ENCODE results near the gene CAMTA2.

The CAMTA2 gene

GRCh38 chr17:4940555-4941318 lies 46.7 kb downstream of the CAMTA2 start:
- no peak for TF ChIP-seq CTCF (IDR thresholded peaks at IDR 0.05)
- Histone ChIP-seq H2AFZ (peak overlapping the region; percentile 81), H3K36me3 (ENCODE audit: control insufficient read depth, insufficient read depth, low read length) (no peaks in the 10 kb centered on the region), H3K27ac (peak overlapping the region; percentile 91), H3K9me3 (ENCODE audit: control insufficient read depth, low read length) (no peaks in the 10 kb centered on the region), H3K4me1 (peaks cover 22% of the 10 kb centered on the region), H3K4me2 (ENCODE audit: low read length) (peak overlapping the region; percentile 97), H3K27me3 (ENCODE audit: control insufficient read depth, insufficient read depth, low read length) (no peaks in the 10 kb centered on the region), H3K79me2 (peaks cover 20% of the 10 kb centered on the region), H3K9ac (peak overlapping the region; percentile 69), H3K4me3 (ENCODE audit: low read depth, low read length) (peak overlapping the region; percentile 91)

GRCh38 chr17:4939796-4940554 lies 47.5 kb downstream of the CAMTA2 start, which contains the start of the genes RNF167 and SLC25A11:
Gene RNF167, plus strand, starts transcription at chr17:4940268. Its CDS starts 642 bp downstream, at chr17:4940910.
Gene SLC25A11, minus strand, starts transcription at chr17:4940046. Its CDS starts 136 bp downstream, at chr17:4939910.
- H3K27me3 ChIP-seq (ENCODE audit: control insufficient read depth, insufficient read depth, low read length) = no peaks in the 10 kb centered on the region
- H3K4me2 ChIP-seq (ENCODE audit: low read length) = peak within 1 kb of the TSS; percentile 97
- H3K4me1 ChIP-seq = peaks cover 18% of the 10 kb centered on the region
- peak within 1 kb of the TSS; percentile 91 for H3K4me3 ChIP-seq (ENCODE audit: low read depth, low read length)
- peak within 1 kb of the TSS; percentile 69 for H3K9ac ChIP-seq
- peak within 1 kb of the TSS; percentile 91 for H3K27ac ChIP-seq
- peaks cover 20% of the 10 kb centered on the region for H3K79me2 ChIP-seq
- H3K9me3 ChIP-seq (ENCODE audit: control insufficient read depth, low read length) = no peaks in the 10 kb centered on the region
- no peaks in the 10 kb centered on the region for H3K36me3 ChIP-seq (ENCODE audit: control insufficient read depth, insufficient read depth, low read length)
- no peak for TF ChIP-seq CTCF (IDR thresholded peaks at IDR 0.05)
- H2AFZ ChIP-seq = peak within 1 kb of the TSS; percentile 81

DNA sequence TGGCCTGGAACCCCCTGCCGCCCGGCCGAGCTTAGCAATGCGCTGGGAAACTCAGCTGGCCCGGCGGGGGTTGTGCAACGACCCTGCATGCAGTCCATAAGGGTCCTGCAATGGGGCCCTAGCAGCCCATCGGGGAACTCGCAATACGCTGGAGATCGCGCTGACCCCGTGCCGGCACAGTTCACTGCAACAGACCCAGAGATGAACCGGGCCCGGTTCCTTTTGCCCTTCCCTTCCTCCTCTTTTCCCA lies 48.0 kb downstream of the CAMTA2 start:
- peaks cover 17% of the 10 kb centered on the region for H3K4me1 ChIP-seq
- H3K4me3 ChIP-seq (ENCODE audit: low read depth, low read length) = peak overlapping the region; percentile 91
- no peaks in the 10 kb centered on the region for H3K9me3 ChIP-seq (ENCODE audit: control insufficient read depth, low read length)
- peak overlapping the region; percentile 91 for H3K27ac ChIP-seq
- peak overlapping the region; percentile 97 for H3K4me2 ChIP-seq (ENCODE audit: low read length)
- H3K79me2 ChIP-seq = peaks cover 20% of the 10 kb centered on the region
- no peaks in the 10 kb centered on the region for H3K36me3 ChIP-seq (ENCODE audit: control insufficient read depth, insufficient read depth, low read length)
- peak overlapping the region; percentile 81 for H2AFZ ChIP-seq
- H3K9ac ChIP-seq = peak overlapping the region; percentile 39
- H3K27me3 ChIP-seq (ENCODE audit: control insufficient read depth, insufficient read depth, low read length) = no peaks in the 10 kb centered on the region
- no peak for TF ChIP-seq CTCF (IDR thresholded peaks at IDR 0.05)

DNA sequence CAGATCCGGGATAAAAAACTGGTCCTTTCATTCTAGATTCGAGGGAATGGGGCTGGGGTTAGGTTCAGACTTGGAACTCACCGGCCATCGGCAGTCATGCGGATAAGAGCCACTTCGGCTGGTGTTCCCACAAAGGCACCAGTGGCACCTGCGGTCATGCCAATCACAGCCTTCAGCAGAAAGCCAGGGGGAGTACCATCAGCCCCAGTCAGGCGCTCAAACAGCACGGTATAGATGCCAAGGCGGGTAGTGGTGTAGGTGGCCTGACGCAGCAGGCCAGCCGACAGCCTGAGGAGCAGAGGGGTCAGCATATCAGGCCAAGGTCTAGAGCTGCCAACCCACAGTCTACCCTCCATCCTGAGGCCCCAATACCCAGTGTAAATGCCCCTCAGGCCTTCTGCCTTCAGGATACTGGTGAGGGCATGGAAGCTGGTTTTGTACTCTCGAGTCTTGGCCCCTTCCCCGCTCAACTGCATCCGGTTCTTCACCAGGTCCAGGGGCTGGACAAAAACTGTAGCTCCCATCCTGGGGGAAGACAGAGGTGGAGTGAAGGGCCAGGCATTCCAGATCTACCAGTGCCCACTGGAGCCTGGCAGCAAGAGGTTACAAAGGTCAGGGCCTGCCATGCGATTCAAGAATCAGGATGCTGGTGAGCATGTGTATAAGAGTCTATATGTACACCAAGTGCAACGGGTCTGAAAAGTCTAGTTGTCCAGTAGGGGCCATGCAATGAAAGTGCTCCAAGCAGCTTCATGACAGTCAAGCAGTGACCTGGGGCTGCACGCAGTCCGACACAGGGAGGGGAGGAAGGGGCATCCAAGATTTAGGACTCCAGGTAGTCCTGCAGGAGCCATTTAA lies 48.6 kb downstream of the CAMTA2 start:
- Histone ChIP-seq H3K9me3 (ENCODE audit: control insufficient read depth, low read length) (no peaks in the 10 kb centered on the region), H3K36me3 (ENCODE audit: control insufficient read depth, insufficient read depth, low read length) (no peaks in the 10 kb centered on the region), H3K79me2 (peaks cover 20% of the 10 kb centered on the region), H2AFZ (peak overlapping the region; percentile 81), H3K9ac (peak overlapping the region; percentile 39), H3K4me1 (peaks cover 17% of the 10 kb centered on the region), H3K4me3 (ENCODE audit: low read depth, low read length) (peak overlapping the region; percentile 91), H3K27ac (peak overlapping the region; percentile 91), H3K4me2 (ENCODE audit: low read length) (peak overlapping the region; percentile 97), H3K27me3 (ENCODE audit: control insufficient read depth, insufficient read depth, low read length) (no peaks in the 10 kb centered on the region)
- no peak for TF ChIP-seq CTCF (IDR thresholded peaks at IDR 0.05)

Data from parathyroid adenoma (tissue), 2 donors.